GM18909 (cell line): Measurements from ENCODE around the gene PCDH9.
"Not testable (repeated sequence)": the region's sequence is repeated elsewhere in the genome, so short reads cannot be mapped to it uniquely, and the experiment has no call there.

Source experiments
- ATAC-seq: cut with Tn5 transposase; IDR thresholded peaks from one replicate; pipeline ENCODE4 v1.9.1; 2021; ENCODE audit warnings: mild to moderate bottlenecking; ENCODE audit not compliant: unreplicated experiment, poor library complexity

Gene PCDH9

DNA sequence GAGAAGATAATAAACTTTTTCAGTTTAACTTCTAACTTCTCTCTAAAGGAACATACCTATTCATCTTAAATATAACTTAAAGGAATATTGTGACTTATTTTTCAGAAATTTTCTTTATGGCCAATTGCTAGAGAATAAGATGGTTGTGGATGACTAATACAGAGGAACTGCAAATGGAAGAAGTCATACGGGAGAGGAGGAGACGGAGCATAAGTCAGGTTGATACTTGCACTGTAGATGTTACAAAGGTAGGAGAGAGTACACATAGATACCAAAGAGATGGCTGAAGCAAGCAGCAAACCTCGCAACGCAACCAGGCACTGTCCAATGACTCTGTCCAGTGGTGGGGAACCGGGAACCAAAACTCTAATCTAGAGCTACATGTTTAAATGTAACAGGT lies 963.4 kb downstream of the PCDH9 start:
- no peak for ATAC-seq

DNA sequence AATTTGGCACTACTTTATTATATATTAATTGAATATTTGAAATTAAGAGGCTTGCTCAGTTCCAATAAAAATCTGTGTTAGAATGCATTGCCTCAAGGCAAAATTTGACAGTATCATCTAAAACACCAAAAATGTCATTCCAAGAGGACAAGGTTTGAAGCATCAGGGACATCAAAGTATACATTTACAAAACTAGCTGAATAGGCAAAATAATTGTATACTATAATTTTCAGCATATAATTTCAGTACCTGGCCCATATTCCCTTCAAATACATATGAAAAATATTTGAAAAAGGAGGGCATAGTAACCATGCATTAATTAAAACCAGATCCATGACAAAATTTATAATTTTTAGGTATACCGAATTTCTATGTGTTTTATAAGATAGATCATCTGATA lies 963.8 kb downstream of the PCDH9 start:
- ATAC-seq = no peak

DNA sequence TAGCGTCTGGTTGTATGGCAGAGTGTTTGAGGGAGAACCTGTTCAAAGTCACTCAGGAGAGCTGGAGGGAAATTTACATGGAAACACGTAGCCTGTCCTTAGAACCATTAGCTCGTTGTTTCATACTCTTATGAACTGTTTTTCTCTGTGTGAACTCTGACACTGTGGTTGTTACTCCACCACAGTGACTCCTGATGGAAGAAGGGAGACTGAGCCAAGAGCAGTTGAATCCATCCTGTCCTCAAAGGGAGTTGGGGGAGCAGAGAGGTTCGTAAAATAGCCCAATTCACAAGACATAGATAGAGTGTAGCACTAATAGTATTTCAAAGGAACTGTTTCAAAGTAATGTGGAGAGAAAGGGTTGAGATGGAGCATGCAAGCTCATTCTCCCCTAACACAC lies 964.8 kb downstream of the PCDH9 start:
- no peak for ATAC-seq

DNA sequence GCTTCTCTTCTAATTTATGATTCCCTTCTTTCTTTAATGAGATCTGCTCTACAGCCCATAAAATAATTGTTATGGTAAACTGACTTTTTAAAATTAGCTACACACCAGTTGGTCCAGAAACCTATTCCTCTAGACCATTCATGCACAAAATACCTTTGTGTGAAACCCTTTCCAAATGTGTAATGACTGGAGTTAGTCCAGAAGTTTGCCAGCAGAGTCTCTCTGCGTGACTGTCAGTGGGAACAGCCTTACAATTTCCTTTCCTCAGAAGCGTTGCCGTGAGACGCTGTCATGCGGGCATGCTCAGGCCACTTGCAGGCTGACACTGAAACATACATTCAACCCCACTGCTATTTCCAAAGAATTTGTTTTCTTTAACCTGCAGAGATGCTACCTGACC lies 965.2 kb downstream of the PCDH9 start:
- ATAC-seq = no peak

DNA sequence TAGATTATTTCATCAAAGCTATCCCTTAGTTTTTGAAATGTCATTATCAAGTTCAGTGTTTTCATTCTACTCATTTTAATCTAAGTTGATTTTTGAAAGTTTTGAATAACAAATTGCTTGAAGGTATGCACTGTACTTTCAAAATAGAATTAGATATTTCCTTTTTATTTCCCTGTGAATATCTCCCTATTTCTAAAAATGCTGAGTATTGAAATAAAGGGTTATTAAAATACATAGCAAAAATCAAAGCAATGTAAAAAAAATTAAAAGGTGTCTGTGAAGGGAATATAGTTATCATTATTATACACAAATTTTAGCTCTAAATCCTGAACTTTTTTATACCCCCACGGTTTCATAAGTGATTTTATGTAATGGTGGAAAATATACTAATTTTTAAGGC lies 967.8 kb downstream of the PCDH9 start:
- no peak for ATAC-seq

DNA sequence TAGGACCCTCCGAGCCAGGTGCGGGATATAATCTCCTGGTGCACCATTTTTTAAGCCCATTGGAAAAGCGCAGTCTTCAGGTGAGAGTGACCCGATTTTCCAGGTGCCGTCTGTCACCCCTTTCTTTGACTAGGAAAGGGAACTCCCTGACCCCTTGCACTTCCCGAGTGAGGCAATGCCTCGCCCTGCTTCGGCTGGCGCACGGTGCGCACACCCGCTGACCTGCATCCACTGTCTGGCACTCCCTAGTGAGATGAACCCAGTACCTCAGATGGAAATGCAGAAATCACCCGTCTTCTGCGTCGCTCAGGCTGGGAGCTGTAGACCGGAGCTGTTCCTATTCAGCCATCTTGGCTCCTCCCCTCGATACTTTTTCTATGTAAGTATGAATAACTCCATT lies 970.7 kb downstream of the PCDH9 start:
- ATAC-seq = not testable (repeated sequence)
